Activated CD4-positive, alpha-beta T cell treated with anti-CD3 and anti-CD28 coated beads, Interleukin-2, amount 50 U/mL, for 4 hours (primary cell): ENCODE results near the gene SNTG2.

ENCODE experiments used
- DNase-seq, 2 experiments: peaks; one replicate each; pipeline ENCODE4 v3.0.0-alpha.2; 2020

The SNTG2 gene

GRCh38 chr2:1251520-1251919 lies 300.9 kb downstream of the SNTG2 start:
- no peak for DNase-seq

GRCh38 chr2:1253629-1254028 lies 303.0 kb downstream of the SNTG2 start:
- DNase-seq, result no peak

DNA sequence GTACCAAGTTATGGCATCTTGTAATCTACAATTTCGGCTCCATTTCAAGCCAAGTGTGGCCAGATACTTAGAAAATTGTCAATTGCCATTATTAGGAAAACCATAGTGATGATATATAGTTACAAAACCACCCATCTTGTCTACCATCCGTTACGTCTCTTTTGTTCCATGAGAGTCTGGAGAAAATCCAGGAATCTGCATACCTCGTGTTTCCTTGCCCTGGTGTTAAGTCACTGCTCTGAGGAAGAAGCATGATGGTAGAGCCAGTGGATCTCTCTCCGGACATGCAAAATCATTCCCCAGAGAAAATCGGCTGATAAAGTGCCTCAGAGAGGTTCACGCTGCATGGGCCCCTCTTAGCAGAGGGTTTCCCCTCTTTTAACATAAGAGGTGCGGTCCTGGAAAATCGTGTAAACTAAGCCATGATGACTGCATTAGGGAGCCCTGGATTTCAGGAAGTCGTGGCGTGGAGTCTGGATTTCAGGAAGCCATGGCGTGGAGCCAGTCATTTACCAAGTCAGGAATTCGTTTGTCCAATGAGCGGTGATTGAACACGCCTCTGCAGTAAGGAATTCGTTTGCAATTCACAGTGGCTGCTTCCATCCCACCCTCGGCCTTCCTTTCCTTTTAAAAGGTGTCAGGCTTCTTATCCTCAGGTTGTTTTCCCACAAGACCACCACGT lies 304.2 kb downstream of the SNTG2 start:
- DNase-seq, result no peak

GRCh38 chr2:1256632-1257324 lies 306.1 kb downstream of the SNTG2 start:
- no peak for DNase-seq

DNA sequence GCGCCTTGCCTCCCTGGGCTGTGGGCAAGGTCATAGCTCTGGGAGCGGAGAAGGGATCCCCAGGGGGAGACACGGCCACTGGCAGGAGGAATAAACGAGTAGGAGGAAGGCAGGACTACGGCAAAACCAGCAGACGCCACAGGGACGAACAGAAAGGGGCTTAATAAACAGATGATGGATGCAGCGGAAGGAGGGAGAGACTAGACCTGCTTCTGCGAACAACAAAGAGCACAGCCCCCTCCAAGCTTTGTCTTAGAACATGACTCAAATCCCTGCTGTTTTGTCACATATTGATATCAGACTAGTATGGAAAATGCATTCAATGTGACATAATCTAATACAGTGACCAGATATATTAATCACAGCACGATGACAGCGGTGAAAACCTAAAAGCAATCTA lies 306.7 kb downstream of the SNTG2 start:
- DNase-seq, result no peak

- DNase-seq, result no peak
These were observed 309.1 kb downstream of the SNTG2 start for GRCh38 chr2:1259746-1260145.

DNA sequence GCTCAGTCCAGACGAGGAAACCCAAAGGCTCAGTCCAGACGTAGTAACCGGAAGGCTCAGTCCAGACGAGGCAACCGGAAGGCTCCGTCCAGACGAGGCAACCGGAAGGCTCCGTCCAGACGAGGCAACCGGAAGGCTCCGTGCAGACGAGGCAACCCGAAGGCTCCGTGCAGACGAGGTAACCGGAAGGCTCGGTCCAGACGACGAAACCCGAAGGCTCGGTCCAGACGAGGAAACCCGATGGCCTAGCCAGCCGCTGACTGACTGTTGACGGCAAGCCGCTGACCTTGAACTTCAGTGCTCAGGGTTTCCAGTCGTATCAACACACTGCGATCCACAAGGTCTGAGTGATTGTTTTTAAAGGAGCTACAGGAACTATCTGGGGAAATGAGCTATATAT lies 312.0 kb downstream of the SNTG2 start:
- no peak for DNase-seq

DNA sequence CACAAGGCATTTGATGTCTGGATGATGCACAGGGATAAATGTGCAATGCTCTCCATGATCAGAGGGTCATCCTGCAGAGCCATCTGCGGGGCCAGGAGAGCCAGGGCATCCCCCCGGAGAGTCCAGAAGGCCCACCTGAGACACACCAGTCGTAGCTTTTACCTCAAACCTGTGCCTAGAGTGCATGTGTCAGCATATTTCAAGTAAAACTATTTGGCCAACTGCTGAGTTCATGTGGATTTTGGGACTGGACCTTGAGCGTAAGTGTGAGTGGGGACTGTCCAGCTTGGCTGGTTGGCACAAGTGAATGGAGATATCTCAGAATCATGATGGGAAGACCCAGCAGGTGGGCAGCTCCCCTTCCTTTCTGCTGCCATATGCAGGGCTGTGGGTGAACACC lies 314.8 kb downstream of the SNTG2 start:
- no peak for DNase-seq

- DNase-seq, result no peak
These were observed 315.7 kb downstream of the SNTG2 start for GRCh38 chr2:1266351-1266750.

DNA sequence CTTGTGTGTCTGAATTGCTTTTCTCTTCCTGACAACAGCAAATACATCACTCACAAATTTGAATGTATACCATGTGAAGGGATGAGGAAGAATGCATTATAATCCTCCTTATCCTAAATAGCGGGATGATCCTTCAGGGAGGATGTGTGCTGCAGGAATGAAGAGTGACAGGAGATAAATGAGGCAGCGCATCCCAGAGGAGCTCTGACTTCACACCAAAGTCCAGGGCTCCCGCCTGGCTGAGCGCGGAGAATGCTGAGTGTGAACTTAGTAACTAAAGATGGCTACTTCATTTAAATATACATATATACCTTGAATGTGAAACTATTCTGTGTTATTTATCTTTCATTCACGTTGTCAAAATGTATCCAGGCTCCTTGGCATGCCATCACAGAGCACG lies 317.4 kb downstream of the SNTG2 start:
- no peak for DNase-seq

GRCh38 chr2:1269812-1270211 lies 319.2 kb downstream of the SNTG2 start:
- DNase-seq, result no peak

GRCh38 chr2:1272835-1273234 lies 322.2 kb downstream of the SNTG2 start:
- DNase-seq, result no peak

DNA sequence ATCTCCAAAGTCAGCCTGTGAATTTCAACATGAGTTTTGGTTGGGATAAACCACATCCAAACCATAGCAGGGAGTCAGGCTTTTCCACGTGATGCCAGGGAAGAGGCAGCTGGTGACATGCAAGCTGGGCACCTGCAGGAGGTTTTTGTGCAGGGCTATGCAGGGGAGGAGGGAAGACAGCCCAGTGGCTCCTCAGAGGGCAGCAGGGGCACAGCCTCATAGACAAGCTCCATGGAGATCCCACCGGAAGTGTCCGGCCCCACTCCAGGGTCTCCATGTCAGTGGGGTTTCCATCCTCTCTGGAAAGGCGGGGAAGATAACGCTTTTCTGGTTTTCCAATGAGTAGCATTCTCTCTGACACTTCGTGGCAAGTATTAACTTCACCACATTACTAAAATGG lies 327.0 kb downstream of the SNTG2 start:
- DNase-seq, result no peak

DNA sequence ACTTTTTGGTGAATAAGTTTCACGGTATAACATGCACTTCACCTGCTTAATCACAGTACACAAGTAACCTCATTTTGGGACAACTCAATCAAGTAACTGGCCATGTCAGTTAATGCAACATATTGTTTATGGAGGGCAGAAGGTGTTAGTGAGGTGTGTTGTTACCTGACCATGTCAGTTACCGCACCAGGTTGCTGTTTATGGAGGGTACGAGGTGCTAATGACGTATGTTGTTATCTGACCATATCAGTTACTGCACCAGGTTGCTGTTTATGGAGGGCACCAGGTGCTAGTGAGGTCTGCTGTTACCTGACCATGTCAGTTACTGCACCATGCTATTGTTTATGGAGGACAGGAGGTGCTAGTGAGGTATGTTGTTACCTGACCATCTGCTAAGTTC lies 327.5 kb downstream of the SNTG2 start:
- DNase-seq, result no peak

GRCh38 chr2:1278861-1279260 lies 328.2 kb downstream of the SNTG2 start:
- DNase-seq, result no peak

GRCh38 chr2:1282552-1282951 lies 331.9 kb downstream of the SNTG2 start:
- DNase-seq, result no peak

DNA sequence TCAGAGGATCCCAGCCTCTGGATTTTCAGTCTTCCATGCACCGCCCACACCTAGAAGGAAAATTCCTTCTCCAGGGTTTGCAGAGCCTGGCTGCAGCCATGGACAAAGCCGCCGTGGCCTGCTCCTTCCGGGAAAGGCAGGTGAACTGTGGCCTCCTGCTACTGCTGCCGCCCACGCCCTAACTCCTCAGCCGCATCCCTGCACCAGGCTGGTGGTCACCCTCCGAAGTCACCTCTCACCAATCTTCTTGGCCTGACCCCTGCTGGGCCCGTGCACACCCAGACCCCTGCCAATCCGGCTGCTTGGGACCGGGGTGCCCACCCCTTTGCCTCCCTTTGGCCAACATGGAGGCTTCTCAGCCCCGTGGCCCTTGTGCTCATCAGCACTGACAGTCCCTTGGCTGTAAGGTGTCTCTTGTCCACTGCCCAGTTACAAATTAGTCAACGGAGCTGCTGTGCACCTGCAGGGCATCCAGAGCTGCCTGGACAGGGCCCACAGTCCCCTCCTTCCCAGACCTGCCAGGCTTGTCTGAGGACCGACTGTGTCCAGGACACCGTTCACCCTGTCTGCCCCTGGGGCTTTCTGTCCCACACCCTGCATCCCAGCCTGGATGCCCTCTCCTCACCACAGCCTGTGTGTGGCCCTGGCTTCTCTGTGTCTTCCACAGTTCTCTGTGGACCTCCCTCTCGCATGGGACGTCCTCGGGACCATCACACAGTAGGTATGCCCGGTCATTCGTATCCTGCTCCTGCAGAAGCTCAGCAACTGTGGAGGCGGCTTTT lies 332.6 kb downstream of the SNTG2 start:
- DNase-seq, result no peak

DNA sequence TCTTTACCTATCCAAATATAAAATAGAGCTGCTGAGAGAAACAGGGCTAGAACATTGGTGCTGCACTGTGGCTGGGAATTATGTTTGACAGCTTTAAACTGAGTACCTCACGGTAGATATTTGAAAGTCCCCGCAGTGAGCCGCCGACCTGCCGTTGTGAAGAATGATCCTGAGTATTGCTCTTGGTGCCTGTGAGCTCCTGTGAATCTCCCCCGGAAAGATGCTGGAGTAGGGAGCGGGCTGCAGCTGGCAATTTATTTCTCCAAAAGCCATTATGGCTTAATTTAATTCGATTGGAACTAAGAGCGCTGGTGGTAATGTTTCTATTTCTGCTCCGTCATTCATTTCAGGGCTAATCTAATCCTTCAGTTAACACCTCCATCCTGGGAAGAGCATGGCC lies 333.2 kb downstream of the SNTG2 start:
- DNase-seq, result no peak

- no peak for DNase-seq
These were observed 336.3 kb downstream of the SNTG2 start for GRCh38 chr2:1286929-1287328.

GRCh38 chr2:1287427-1287826 lies 336.8 kb downstream of the SNTG2 start:
- no peak for DNase-seq

GRCh38 chr2:1294900-1295299 lies 344.3 kb downstream of the SNTG2 start:
- DNase-seq, result no peak

GRCh38 chr2:1295740-1296139 lies 345.1 kb downstream of the SNTG2 start:
- DNase-seq, result no peak

- DNase-seq, result no peak
These were observed 346.9 kb downstream of the SNTG2 start for GRCh38 chr2:1297372-1298159.
